Endothelial cell of umbilical vein (primary cell): ENCODE results near the gene PRDM1. TPM values are rescaled to one million over a fixed set of nuclear protein-coding genes. Genes with fewer than 3 reads are reported as not detected.

Experiments used
- BruUV-seq: library from RNA; stranded (reverse); fragments of 400-500 nt; replicated peaks from 2 replicates; lab custom pipeline; 2021; lab: Mats Ljungman, UMichigan
- CTCF ChIA-PET: fragments of 300-600, 350-600 bp; sonication (Branson Sonifier 250); formaldehyde crosslinking; loops from one replicate; lab custom pipeline; 2021; ENCODE audit warnings: antibody characterized with exemption, inconsistent platforms; lab: Charles Lee
- POLR2A ChIA-PET: fragments of 300-600, 350-600 bp; sonication (Branson Sonifier 250); formaldehyde crosslinking; loops from one replicate; lab custom pipeline; 2021; ENCODE audit warnings: antibody characterized with exemption, inconsistent platforms; lab: Charles Lee
- DNase-seq: peaks from one replicate; pipeline ENCODE4 v3.0.0-alpha.2; 2011; ENCODE audit warnings: low read depth, low spot score
- FAIRE-seq: peaks from 2 replicates; lab custom pipeline; 2011; peaks lifted over from hg19 to GRCh38; lab: Jason Lieb, UNC
- H2AFZ ChIP-seq: 2 replicates; pipeline ENCODE4 v1.6.0; 2012; ENCODE audit warnings: low read depth, low read length, control low read depth, inconsistent platforms
- H3K27ac ChIP-seq: 2 replicates; pipeline ENCODE4 v1.5.1; 2011; ENCODE audit warnings: low read depth, mild to moderate bottlenecking, control low read depth, low read length, moderate library complexity; ENCODE audit not compliant: insufficient read depth
- H3K27me3 ChIP-seq, 2 experiments: 2 replicates each; pipeline versions ENCODE4 v1.6.0 to v1.6.1; 2011; ENCODE audit warnings: low read length in 2 of 2, mixed read lengths in 1 of 2; ENCODE audit not compliant: control insufficient read depth in 2 of 2, insufficient read depth in 2 of 2
- H3K36me3 ChIP-seq, 2 experiments: 2 replicates in 1 of 2; 3 replicates in 1 of 2; pipeline ENCODE4 v1.5.1; 2011; ENCODE audit warnings: low read length in 2 of 2, mild to moderate bottlenecking in 1 of 2, moderate library complexity in 1 of 2; ENCODE audit not compliant: control insufficient read depth in 2 of 2, insufficient read depth in 2 of 2; ENCODE audit errors: extremely low read depth in 1 of 2
- H3K4me1 ChIP-seq: 3 replicates; pipeline ENCODE4 v1.5.1; 2011; ENCODE audit warnings: mild to moderate bottlenecking, low read length; ENCODE audit not compliant: control insufficient read depth, insufficient read depth; ENCODE audit errors: extremely low read depth
- H3K4me2 ChIP-seq: 2 replicates; pipeline ENCODE4 v1.6.1; 2011; ENCODE audit warnings: low read length, control low read depth, mixed read lengths; ENCODE audit not compliant: insufficient read depth
- H3K4me3 ChIP-seq, 3 experiments: fragments of 200-600 bp in 1 of 3; sonication (generic), shearing (Covaris generic) in 1 of 3; replicated peaks in 1 of 3; 2 replicates each; pipeline ENCODE4 v1.5.1; 2011 to 2016; ENCODE audit warnings: control low read depth in 3 of 3, low read length in 3 of 3, mild to moderate bottlenecking in 2 of 3, inconsistent platforms in 1 of 3, low read depth in 1 of 3, moderate library complexity in 1 of 3; ENCODE audit not compliant: insufficient read depth in 1 of 3
- H3K79me2 ChIP-seq: 2 replicates; pipeline ENCODE4 v1.6.0; 2012; ENCODE audit warnings: low read length, inconsistent platforms; ENCODE audit not compliant: control insufficient read depth, insufficient read depth
- H3K9ac ChIP-seq: replicated peaks from 2 replicates; pipeline ENCODE3; 2011; ENCODE audit warnings: low read length, control low read depth; ENCODE audit not compliant: insufficient read depth; ENCODE audit errors: extremely low read depth
- H3K9me1 ChIP-seq: replicated peaks from 3 replicates; pipeline ENCODE4 v1.6.0; 2011; ENCODE audit warnings: mild to moderate bottlenecking, low read length; ENCODE audit not compliant: control insufficient read depth, insufficient read depth; ENCODE audit errors: extremely low read depth
- H3K9me3 ChIP-seq: replicated peaks from 2 replicates; pipeline ENCODE4 v1.5.1; 2012; ENCODE audit warnings: low read length, inconsistent platforms; ENCODE audit not compliant: control insufficient read depth, insufficient read depth
- H4K20me1 ChIP-seq: replicated peaks from 2 replicates; pipeline ENCODE3; 2011; ENCODE audit warnings: mild to moderate bottlenecking, low read length; ENCODE audit not compliant: control insufficient read depth, insufficient read depth; ENCODE audit errors: extremely low read depth
- EZH2 ChIP-seq: IDR thresholded peaks from 2 replicates; pipeline ENCODE4 v1.6.1; 2012; ENCODE audit warnings: borderline replicate concordance, low read depth, mild to moderate bottlenecking, moderate library complexity, low read length, inconsistent platforms; ENCODE audit not compliant: severe bottlenecking
- FOS ChIP-seq: IDR thresholded peaks from 2 replicates; pipeline ENCODE4 v1.6.1; 2011; ENCODE audit warnings: mild to moderate bottlenecking, low read length, moderate library complexity, borderline replicate concordance; ENCODE audit not compliant: insufficient read depth
- GATA2 ChIP-seq: IDR thresholded peaks from 2 replicates; pipeline ENCODE4 v1.7.0; 2011; ENCODE audit warnings: low read depth, mild to moderate bottlenecking, moderate library complexity, mixed read lengths, low read length; ENCODE audit not compliant: insufficient read length, insufficient read depth
- JUN ChIP-seq: IDR thresholded peaks from 2 replicates; pipeline ENCODE4 v1.6.1; 2011; ENCODE audit warnings: borderline replicate concordance, low read depth; ENCODE audit not compliant: insufficient read length, insufficient read depth
- MYC ChIP-seq: IDR thresholded peaks from one replicate; pipeline ENCODE4 v1.6.1; 2011; ENCODE audit warnings: mild to moderate bottlenecking, low read depth, low read length
- POLR2A ChIP-seq: IDR thresholded peaks from 2 replicates; pipeline ENCODE4 v1.6.1; 2012; ENCODE audit warnings: low read depth, mild to moderate bottlenecking, control low read depth, low read length
- POLR2AphosphoS5 ChIP-seq: IDR thresholded peaks from 2 replicates; pipeline ENCODE4 v1.6.1; 2012; ENCODE audit warnings: low read depth, mild to moderate bottlenecking, control low read depth, low read length, moderate library complexity; ENCODE audit not compliant: insufficient read depth
- dilution Hi-C: fragments of 300-500 bp; cut with MboI; formaldehyde crosslinking; loops from one replicate; pipeline ENCODE4 v1.15.0; 2019; ENCODE audit warnings: low sequenced_read_pairs; ENCODE audit not compliant: extremely low pct_ligation_motif_present
- intact Hi-C: fragments of 100-400 bp; cut with micrococcal nuclease; formaldehyde crosslinking; loops from one replicate; pipeline ENCODE4 v1.10.0; 2022
- polyA plus RNA-seq, 4 experiments: library from polyadenylated mRNA; depleted of rRNA in 3 of 4; stranded (reverse) in 3 of 4; unstranded in 1 of 4; fragments of >200 nt; gene quantifications; 2 replicates each; pipeline versions ENCODE4 v1.2.1 to v1.2.3, GENCODE V29; 2011 to 2012; ENCODE audit warnings: missing spikeins in 1 of 4
- total RNA-seq: library from RNA; stranded (reverse); gene quantifications from 2 replicates; pipeline ENCODE4 v1.2.3, GENCODE V29; 2021
- TF ChIP-seq, protein P1 (sequence below): IDR thresholded peaks from 2 replicates; pipeline ENCODE4 v1.6.1; 2011; ENCODE audit not compliant: insufficient read depth, insufficient read length
- TF ChIP-seq, protein P2 (sequence below), 2 donors: IDR thresholded peaks; 1 replicate in 1 of 2; 2 replicates in 1 of 2; pipeline ENCODE4 v1.5.1; 2011; ENCODE audit warnings: low read length in 2 of 2, mild to moderate bottlenecking in 2 of 2, moderate library complexity in 2 of 2, control low read depth in 1 of 2, inconsistent platforms in 1 of 2, low read depth in 1 of 2; ENCODE audit not compliant: insufficient read depth in 1 of 2; ENCODE audit errors: extremely low read depth in 1 of 2

Gene PRDM1
- total and polyA plus RNA-seq, 2 donors (not counting 3 experiments of a cell fraction or from before 2014, with no cell fraction given) = 0.36 to 2.7 TPM

DNA sequence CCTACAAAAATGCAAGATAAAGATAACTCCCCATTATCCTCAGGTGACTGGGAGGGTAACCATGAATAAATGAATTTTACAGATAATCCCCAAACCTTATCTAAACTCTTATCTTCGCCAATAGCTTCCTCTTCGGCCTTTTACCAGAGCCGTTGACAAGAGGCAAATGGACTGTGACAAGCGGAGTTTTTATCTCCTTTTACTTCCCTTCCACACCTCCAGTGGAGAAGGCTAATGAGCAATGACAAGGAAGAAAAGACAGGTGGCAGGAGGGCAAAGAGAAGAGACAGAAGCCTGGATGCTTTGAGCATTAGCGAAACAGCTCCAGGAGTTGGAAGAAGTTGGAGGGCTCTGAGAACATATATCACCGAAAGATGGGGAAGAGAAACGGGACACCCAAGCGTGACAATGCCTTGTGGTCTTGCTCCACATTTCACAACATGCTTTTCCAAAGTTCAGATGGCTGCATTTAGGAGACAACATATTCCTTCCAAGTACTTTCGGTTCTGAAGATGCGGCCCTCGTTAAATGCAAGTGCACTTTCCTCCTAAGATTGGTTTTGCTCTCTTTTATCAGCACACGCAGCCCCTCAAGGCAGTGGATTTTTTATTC lies 69.2 kb downstream of the PRDM1 start:
- no TSS peak for BruUV-seq
- Histone ChIP-seq H3K4me2 (no peak overlapping the region), H3K9ac (no peak overlapping the region), H3K9me3 (no peaks in the 10 kb centered on the region), H3K27ac (no peak overlapping the region), H4K20me1 (no peaks in the 10 kb centered on the region), H3K9me1 (no peaks in the 10 kb centered on the region), H2AFZ (no peak overlapping the region), H3K79me2 (no peaks in the 10 kb centered on the region), H3K4me1 (no peaks in the 10 kb centered on the region), H3K27me3 (peaks cover 0 to 2% of the 10 kb centered on the region in 2 experiments), H3K36me3 (no peaks in the 10 kb centered on the region), H3K4me3 (no peak overlapping the region)
- TF ChIP-seq EZH2 (no peak), FOS (no peak), MYC (no peak), POLR2AphosphoS5 (no peak), GATA2 (no peak), POLR2A (no peak), JUN (no peak)
- TF ChIP-seq, protein P1, sequence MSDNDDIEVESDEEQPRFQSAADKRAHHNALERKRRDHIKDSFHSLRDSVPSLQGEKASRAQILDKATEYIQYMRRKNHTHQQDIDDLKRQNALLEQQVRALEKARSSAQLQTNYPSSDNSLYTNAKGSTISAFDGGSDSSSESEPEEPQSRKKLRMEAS = no peak
- TF ChIP-seq, protein P2, sequence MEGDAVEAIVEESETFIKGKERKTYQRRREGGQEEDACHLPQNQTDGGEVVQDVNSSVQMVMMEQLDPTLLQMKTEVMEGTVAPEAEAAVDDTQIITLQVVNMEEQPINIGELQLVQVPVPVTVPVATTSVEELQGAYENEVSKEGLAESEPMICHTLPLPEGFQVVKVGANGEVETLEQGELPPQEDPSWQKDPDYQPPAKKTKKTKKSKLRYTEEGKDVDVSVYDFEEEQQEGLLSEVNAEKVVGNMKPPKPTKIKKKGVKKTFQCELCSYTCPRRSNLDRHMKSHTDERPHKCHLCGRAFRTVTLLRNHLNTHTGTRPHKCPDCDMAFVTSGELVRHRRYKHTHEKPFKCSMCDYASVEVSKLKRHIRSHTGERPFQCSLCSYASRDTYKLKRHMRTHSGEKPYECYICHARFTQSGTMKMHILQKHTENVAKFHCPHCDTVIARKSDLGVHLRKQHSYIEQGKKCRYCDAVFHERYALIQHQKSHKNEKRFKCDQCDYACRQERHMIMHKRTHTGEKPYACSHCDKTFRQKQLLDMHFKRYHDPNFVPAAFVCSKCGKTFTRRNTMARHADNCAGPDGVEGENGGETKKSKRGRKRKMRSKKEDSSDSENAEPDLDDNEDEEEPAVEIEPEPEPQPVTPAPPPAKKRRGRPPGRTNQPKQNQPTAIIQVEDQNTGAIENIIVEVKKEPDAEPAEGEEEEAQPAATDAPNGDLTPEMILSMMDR (IDR thresholded peaks at IDR 0.05; ENCODE audit: extremely low read depth in 1 of 2, insufficient read depth in 1 of 2, low read depth in 1 of 2, low read length in 2 of 2) = no peak
- DNase-seq = no peak
- intact Hi-C loops = no loop called here
- dilution Hi-C loops = no loop called here
- POLR2A ChIA-PET = no interaction called here
- CTCF ChIA-PET = interaction anchor here (0.8 to 0.9 kb wide), 2 partner anchors 13 to 15 kb away, joined by 3 to 4 read pairs; no protein-coding TSS in a partner anchor
- FAIRE-seq = no peak
